Dedifferentiated amniotic fluid mesenchymal stem cell (primary cell): ENCODE data around the gene CD99L2.
A peak's percentile ranks its signal among the peaks of the same experiment; 100 is the strongest.
"Not testable (repeated sequence)": the region's sequence is repeated elsewhere in the genome, so short reads cannot be mapped to it uniquely, and the experiment has no call there.

Experiments used
- DNase-seq: peaks from one replicate; pipeline ENCODE4 v3.0.0-alpha.2; 2016; ENCODE audit errors: extremely low spot score

Gene CD99L2

GRCh38 chrX:150856785-150857184, 41.7 kb downstream of the CD99L2 start:
- DNase-seq = no peak

GRCh38 chrX:150856101-150856500, 42.4 kb downstream of the CD99L2 start:
- no peak for DNase-seq

DNA sequence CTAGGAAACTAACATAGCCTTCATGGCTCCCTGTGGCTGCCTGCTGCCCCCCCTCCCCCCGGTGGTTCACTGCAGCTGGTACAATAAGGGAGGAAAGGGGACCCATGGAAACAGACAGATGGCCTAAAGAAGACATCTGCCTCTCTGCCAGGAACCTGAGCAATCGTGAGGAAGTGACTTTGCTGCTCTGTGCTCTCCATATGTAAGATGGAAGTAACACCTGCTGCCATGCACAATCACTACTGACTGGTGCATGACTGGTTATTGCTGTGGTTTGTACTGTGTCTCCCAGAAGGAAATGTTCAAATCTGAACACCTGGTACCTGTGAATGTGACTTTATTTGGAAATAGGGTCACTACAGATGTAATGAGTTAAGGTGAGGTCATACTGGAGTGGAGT, 43.6 kb downstream of the CD99L2 start:
- DNase-seq = no peak

- no peak for DNase-seq
Measured at GRCh38 chrX:150849996-150850720, 48.3 kb downstream of the CD99L2 start.

GRCh38 chrX:150849486-150849885, 49.0 kb downstream of the CD99L2 start:
- DNase-seq = no peak

- DNase-seq = no peak
Measured at GRCh38 chrX:150848914-150849365, 49.5 kb downstream of the CD99L2 start.

DNA sequence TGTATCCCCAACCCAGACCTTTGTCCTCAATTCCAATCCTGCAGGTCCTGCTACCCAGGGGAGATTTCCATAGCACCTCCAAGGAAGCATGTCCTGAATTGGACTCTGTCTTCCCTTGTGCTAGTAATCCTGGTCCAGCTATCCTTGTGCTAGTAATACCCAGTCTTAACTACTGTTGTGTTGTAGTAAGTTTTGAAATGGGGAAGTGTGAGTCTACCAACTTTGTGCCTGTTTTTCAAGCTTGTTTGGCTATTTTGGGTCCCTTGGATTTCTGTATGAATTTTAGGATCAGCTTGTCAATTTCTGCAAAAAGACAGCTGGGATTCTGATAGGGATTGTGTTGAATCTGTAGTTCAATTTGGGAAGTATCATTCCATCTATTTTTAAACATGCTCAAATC, 51.4 kb downstream of the CD99L2 start:
- peak; percentile 3 for DNase-seq

GRCh38 chrX:150846130-150846529, 52.3 kb downstream of the CD99L2 start:
- no peak for DNase-seq

DNA sequence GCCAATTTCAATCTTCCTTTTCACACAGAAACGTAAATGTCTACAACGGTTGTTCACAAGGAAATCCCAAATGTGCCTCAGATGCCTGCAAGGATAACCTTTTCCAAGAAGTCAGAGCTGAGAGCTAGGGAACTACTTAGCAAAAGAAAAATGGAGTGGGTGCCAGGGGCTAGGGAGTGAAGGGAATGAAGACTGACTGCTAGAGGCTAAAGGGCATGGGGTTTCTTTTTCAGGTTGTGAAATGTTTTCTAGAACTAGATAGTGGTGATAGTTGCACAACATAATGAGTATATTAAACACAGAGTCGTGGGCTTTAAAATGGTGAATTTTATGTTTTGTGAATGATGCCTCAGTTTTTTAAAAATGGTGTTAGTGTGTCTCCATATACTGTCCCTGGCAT, 53.4 kb downstream of the CD99L2 start:
- DNase-seq = no peak

GRCh38 chrX:150844016-150844415, 54.5 kb downstream of the CD99L2 start:
- DNase-seq = no peak

DNA sequence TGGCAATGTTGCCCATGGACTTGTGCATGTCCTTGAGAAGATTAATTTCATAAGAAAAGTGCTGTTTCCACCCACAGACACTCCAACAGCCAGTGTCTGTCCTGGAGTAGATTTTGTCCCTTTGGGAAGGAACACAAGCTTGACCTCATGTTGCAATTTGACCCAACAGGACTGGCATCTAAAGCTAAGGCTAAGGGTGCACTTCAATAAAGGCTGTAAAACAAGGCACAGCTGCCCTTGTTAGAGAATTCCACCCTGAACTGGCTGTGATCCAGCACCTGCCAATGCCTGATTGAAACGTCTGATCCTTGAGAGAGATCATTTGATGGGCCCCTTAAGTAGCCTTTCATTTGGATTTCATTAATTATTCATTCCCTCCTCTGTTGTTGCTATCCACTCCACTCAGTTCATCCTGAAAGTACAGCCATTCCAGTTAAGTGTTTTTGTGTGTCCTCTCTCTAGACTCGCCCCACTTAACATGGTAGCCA, 56.2 kb downstream of the CD99L2 start:
- no peak for DNase-seq

- DNase-seq = no peak
Measured at GRCh38 chrX:150841456-150842197, 56.8 kb downstream of the CD99L2 start.

GRCh38 chrX:150837845-150838244, 60.6 kb downstream of the CD99L2 start:
- DNase-seq = no peak

DNA sequence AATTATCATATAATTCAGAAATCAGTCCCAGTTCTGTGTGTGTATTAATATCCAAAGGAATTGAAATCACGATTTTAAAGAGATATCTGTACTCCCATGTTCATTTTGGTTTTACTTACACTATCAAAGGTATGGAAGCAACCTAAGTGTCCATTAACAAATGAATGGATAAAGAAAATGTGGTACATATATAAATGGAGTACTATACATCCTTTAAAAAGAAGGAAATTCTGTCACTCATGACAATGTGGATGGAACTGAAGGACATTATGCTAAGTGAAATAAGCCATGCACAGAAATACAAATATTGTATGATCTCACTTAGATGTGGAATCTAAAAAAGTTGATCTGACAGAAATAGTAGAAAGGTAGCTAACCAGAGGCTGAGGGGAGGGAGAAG, 63.8 kb downstream of the CD99L2 start:
- no peak for DNase-seq

- DNase-seq = no peak
Measured at GRCh38 chrX:150833454-150834056, 64.9 kb downstream of the CD99L2 start.

- no peak for DNase-seq
Measured at GRCh38 chrX:150831863-150832262, 66.6 kb downstream of the CD99L2 start.

DNA sequence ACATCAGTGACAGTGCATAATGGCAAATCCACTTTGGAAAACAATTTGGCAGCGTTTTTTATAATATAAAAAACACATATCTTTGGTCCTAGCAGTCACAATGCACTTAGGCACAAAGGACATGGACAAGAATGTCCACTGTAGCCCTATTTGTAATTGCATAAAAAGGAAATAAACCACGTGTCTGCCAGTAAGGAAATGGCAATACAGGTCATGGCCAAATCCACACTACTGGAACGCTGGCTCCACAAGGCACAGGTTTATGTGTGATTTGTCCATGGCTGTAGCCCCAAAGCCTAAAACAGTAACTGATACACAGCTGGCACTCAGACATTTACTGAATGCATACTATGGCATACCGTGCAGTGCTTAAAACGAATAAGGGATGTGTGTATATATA, 69.7 kb downstream of the CD99L2 start:
- no peak for DNase-seq

- DNase-seq = not testable (repeated sequence)
Measured at GRCh38 chrX:150824352-150824751, 74.1 kb downstream of the CD99L2 start.

DNA sequence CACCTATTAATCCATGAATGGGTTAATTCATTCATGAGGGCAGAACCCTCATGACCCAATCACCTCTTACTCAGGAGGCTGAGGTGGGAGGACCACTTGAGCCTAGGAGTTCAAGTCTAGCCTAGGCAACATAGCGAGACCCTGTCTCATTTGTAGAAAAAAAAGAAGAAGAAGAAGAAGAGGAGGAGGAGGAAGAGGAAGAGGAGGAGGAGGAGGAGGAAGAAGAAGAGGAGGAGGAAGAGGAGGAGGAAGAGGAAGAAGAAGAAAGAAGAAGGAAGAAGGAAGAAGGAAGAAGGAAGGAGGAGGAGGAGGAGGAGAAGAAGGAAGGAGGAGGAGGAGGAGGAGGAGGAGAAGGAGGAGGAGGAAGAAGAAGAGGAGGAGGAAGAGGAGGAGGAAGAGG, 74.6 kb downstream of the CD99L2 start:
- DNase-seq = not testable (repeated sequence)

DNA sequence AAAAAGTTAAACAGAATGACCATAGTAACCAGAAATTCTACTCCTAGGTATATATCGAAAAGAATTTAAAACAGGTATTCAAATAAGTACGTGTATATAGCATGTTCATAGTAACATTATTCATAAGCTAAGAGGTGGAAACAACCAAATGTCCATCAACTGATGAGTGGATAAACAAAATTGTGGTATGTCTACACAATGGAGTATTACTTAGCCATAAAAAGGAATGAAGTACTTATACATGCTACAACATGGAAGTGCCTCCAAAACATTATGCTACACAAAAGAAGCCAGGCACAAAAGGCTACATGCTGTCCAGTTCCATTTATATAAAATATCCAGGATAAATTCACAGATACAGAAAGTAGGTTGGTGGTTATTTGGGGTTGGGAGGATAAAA, 76.5 kb downstream of the CD99L2 start:
- DNase-seq = no peak

GRCh38 chrX:150813922-150814321, 84.5 kb downstream of the CD99L2 start:
- no peak for DNase-seq

DNA sequence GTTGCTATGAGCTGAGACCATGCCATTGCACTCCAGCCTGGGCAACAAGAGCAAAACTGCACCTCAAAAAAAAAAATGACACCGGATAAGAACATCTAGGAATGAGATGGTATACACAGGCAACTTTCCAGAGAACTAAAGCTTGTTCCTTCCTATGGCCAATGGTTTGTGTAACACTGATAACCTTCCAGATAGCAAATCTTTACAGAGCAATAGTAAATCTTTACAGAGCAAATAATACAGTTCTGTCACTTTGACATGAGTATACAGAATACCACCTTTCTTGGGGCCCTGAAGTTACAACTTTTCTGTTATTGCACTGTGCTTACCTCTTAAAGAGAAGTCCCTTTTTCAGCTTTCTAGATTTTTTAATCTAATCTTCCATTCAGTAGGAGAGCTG, 91.6 kb downstream of the CD99L2 start:
- no peak for DNase-seq

DNA sequence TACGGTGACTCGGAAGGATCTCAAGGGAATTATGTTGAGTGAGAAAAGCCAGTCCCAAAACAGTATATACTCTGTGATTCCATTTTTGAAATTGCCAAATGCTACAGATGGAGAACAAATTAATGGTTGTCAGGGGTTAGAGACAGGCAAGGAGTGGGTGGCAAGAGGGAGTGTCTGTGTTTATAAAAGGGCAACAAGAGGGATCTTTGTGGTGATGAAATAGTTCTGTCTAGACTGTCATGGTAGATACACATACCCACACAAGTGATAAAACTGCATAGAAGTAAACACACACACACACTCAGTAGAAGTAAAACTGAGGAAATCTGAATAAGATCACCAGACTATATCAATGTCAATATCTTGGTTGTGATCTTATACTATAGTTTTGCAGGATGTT, 92.7 kb downstream of the CD99L2 start:
- no peak for DNase-seq
